ENCODE measurements around the gene WSB1.

WSB1 gene

DNA sequence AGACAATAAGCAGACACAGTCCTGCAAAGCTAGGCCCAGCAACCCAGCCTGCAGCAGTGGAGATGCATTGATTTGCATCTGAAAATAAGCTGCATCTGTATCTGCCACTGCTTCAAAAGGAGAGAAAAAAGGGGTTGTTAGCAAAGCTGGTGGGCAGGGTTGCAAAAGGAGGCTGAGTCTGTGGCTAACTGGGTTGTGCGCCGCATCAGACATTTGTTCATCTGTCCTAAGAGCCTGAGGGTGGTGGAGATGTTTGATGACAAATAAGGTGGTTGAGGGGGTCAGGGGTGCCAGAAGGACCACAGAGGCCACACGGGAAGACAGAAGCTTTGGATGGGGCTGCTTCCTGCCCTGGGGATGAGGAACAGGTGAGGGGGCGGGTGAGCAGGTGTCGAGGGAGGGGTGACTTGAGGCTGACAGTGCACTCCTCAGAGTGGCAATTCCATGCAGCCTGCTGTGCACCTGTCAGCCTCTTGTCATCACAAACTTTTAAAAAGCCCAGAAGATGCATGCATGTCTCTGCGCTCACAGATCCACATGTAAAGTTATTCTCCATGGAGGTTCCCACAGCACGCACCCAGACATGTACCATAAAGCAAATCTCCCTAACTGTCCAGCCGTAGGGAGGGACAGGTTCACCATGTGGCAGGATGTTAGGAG, 35.4 kb downstream of the WSB1 start:
- ATAC-seq (no peak), DNase-seq (no peak)
- no peaks in the 10 kb centered on the region for H3K27me3 Mint-ChIP-seq
- no peak overlapping the region for H3K4me3 Mint-ChIP-seq
- H3K4me1 Mint-ChIP-seq = peaks cover 26% of the 10 kb centered on the region
- no peaks in the 10 kb centered on the region for H3K9me3 Mint-ChIP-seq
- H3K36me3 Mint-ChIP-seq (ENCODE audit: low read depth) = no peaks in the 10 kb centered on the region
- H3K27ac Mint-ChIP-seq = no peak overlapping the region

DNA sequence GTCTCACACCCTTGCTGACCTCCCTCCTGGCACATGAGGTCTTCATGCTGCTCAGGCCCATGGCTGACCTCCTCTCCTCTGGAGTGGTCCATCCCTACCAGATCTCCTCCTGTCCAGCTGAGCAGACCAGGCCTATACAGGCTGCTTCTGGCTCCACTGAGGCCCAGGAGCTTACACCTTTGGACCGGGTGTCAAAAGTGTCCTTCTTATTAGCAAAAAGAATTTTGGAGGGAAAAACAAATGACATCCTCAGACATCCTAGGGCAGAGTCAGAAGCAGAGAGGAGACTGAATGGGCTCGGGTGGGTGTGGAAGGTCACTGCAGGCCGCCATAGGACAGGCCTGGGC, 38.1 kb downstream of the WSB1 start:
- ATAC-seq (no peak), DNase-seq (no peak)
- Mint-ChIP-seq H3K27ac (peak overlapping the region; percentile 65), H3K27me3 (no peaks in the 10 kb centered on the region), H3K4me1 (peaks cover 28% of the 10 kb centered on the region), H3K9me3 (no peaks in the 10 kb centered on the region), H3K4me3 (no peak overlapping the region), H3K36me3 (ENCODE audit: low read depth) (no peaks in the 10 kb centered on the region)

DNA sequence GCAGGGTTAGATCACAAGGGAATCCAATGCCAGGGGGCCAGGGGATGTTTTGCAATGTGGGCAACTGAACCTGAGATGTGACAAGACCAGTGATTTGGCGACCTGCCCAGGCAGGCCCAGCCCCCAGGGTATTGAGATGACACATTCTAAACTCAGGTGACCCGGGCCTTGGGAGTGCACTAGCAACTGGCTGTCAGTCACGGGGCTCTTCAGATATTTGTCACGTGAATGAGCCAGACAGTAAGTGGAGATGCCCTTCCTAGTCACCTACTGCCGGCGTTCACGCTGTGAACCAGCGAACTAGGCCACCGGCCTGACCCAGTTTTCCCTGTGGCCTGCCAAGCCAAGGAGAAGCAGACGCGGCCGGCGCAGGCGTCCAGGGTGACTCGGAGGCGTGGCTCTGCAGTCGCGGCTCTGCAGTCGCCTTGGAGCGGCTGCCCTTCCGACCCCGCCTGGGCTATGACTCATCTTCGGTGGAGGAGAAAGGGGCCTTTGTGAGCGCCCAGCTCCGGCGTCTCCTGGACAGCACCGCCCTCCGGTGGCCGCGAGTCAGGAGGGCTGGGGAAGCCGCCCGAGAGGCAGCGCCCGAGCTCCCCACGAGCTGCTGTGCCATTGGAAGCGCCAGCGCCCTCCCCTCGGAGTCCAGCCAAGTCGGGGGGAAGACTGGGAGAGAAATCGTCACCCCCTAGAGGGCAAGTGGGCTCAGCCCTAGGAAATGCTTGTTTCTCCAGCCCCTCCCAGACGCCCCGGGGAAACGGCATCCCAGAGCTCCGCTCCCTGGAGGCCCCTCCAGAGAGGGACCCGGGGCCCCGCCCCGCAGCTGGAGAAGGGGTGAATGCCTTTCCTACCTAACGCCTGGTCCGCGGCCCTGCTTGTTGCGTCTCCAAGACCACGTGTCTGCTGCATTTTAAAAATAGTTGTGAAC, 38.8 kb downstream of the WSB1 start:
- ATAC-seq (peak; percentile 90), DNase-seq (peak; percentile 92)
- Mint-ChIP-seq H3K9me3 (no peaks in the 10 kb centered on the region), H3K4me3 (peak overlapping the region; percentile 85), H3K27ac (peak overlapping the region; percentile 97), H3K27me3 (no peaks in the 10 kb centered on the region), H3K4me1 (peaks cover 28% of the 10 kb centered on the region), H3K36me3 (ENCODE audit: low read depth) (no peaks in the 10 kb centered on the region)

DNA sequence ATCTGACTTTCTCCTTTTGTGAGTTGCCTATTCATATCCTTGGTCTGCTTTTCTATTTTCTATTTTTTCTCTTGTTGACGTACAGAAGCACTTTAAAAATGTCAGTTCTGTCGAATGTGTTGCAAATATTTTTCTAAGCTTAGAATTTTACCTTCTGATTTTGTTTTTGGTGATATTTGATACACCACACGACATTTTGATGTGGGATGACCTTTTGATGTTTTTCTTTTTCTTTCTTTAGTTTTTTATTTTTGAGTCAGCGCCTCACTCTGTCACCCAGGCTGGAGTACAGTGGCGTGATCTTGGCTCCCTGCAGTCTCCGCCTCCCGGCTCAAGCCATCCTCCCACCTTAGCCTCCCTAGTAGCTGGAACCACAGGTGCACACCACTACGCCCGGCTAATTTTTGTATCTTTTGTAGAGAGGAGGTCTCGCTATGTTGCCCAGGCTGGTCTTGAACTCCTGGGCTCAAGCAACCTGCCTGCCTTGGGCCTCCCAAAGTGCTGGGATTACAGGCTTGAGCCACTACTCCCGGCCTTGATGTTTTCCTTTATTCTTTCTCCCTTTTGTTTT, 39.6 kb downstream of the WSB1 start:
- H3K9me3 Mint-ChIP-seq = no peaks in the 10 kb centered on the region
- H3K27me3 Mint-ChIP-seq = peaks cover 2% of the 10 kb centered on the region
- H3K36me3 Mint-ChIP-seq (ENCODE audit: low read depth) = no peaks in the 10 kb centered on the region
- H3K4me1 Mint-ChIP-seq = peaks cover 31% of the 10 kb centered on the region
- peak overlapping the region; percentile 85 for H3K4me3 Mint-ChIP-seq
- H3K27ac Mint-ChIP-seq = peak overlapping the region; percentile 97
- DNase-seq (peak; percentile 40), ATAC-seq (peak; percentile 38)

DNA sequence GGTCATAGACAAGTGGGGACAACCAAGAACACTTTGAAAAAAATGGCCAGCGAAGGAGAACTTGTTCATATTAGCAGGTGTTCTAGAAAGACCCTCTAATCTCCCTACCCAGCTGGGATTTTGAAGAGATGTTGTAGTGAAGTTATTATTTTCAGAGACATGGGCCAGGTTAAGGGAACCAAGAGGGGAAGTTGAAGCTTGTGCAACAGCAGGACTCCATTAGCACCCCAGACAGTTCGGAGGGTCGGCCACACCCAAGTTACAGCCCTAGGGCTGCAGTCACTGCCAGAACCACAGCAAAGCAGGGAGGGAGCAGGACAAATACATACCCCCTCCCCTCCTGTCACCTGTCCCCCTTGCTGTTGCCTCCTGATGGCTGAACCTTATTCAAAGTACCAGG, 42.3 kb downstream of the WSB1 start:
- no peaks in the 10 kb centered on the region for H3K9me3 Mint-ChIP-seq
- H3K27me3 Mint-ChIP-seq = peaks cover 2% of the 10 kb centered on the region
- no peak overlapping the region for H3K27ac Mint-ChIP-seq
- no peak overlapping the region for H3K4me3 Mint-ChIP-seq
- DNase-seq (no peak), ATAC-seq (no peak)
- H3K36me3 Mint-ChIP-seq (ENCODE audit: low read depth) = no peaks in the 10 kb centered on the region
- H3K4me1 Mint-ChIP-seq = peaks cover 54% of the 10 kb centered on the region

DNA sequence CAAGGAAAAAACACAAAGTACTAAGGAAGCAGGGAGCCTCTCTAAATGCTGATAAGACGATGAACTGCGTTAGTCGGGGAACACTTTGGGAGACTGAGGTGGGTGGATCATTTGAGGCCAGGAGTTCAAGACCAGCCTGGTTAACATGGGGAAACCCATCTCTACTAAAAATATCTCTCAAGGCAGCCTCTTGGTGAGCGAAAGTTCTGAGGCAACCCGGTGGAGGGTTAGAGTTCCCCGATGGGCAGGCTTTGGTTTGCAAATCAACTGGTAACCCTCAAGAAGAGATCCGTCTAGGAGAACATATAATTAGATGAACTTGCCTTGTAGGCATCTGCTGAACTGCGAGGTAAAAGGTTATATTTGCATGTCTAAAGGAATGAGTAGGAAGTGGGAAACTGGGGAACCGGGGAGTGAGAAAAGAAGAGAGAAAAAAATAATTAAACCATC, 44.6 kb downstream of the WSB1 start:
- H3K36me3 Mint-ChIP-seq (ENCODE audit: low read depth) = no peaks in the 10 kb centered on the region
- no peak overlapping the region for H3K27ac Mint-ChIP-seq
- no peaks in the 10 kb centered on the region for H3K9me3 Mint-ChIP-seq
- peaks cover 35% of the 10 kb centered on the region for H3K4me1 Mint-ChIP-seq
- ATAC-seq (no peak), DNase-seq (no peak)
- peaks cover 2% of the 10 kb centered on the region for H3K27me3 Mint-ChIP-seq
- H3K4me3 Mint-ChIP-seq = no peak overlapping the region

DNA sequence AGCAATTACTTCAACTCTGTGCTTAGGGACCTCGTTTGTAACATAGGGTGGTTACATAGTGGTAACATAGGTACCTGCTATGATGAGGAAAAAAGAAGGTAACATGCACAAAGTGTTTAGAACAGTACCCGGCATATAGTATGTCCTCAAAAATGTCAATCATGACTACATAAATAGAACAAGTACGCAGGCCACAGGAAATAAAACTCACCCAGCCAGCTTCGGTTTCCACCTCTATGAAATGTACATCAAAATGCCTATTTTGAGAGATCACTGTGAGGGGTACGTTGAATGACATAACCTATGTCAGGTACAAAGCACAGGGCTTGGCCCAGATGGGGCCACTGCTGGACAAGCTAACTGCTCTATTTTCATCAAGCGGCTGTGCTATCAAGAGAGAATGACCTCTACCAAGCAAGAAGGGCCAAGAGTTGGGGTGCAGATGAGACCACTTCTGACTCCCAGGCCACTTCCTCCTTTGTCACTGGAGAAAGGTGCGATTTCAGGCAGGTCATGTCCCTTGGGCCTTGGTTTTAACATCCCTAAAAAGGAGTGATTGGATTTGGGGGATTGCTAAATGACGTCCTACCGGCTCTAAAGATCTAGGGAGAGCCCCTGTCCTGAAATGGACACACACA, 45.4 kb downstream of the WSB1 start:
- Mint-ChIP-seq H3K4me1 (peaks cover 28% of the 10 kb centered on the region), H3K4me3 (no peak overlapping the region), H3K9me3 (no peaks in the 10 kb centered on the region), H3K27ac (peak overlapping the region; percentile 55), H3K36me3 (ENCODE audit: low read depth) (no peaks in the 10 kb centered on the region), H3K27me3 (peaks cover 4% of the 10 kb centered on the region)
- DNase-seq (no peak), ATAC-seq (no peak)

DNA sequence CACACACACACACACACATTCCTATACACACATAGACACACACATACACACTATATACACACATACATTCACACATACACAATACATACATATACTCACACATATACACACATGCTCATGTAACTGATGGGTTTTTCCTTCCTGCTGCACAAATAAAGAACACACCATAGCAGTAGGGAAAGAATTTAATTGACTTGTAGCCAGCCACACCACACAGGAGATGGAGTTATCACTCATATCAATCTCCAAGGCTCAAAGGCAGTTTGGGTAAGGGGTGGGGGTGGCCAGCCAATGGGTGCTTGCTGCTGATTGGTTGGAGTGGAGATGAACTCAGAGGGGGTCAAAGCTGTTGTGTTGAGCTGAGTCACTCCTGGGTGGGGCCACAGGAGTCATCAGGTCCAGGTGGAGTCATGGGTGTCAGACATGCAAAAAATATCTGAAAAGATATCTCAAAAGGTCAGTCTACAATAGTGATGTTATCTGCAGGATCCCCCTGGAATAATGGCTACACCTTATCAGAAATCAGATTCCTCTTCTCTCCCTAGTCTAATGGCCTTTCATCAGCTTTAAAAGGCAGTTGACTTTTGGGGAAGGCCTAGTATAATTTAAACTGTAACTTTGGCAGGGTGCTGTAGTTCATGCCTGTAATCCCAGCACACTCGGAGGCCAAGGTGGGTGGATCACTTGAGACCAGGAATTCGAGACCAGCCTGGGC, 46.1 kb downstream of the WSB1 start:
- peaks cover 26% of the 10 kb centered on the region for H3K4me1 Mint-ChIP-seq
- no peak overlapping the region for H3K4me3 Mint-ChIP-seq
- no peaks in the 10 kb centered on the region for H3K9me3 Mint-ChIP-seq
- peak; percentile 91 for ATAC-seq
- peaks cover 4% of the 10 kb centered on the region for H3K27me3 Mint-ChIP-seq
- peak; percentile 52 for DNase-seq
- H3K36me3 Mint-ChIP-seq (ENCODE audit: low read depth) = no peaks in the 10 kb centered on the region
- H3K27ac Mint-ChIP-seq = peak overlapping the region; percentile 46

DNA sequence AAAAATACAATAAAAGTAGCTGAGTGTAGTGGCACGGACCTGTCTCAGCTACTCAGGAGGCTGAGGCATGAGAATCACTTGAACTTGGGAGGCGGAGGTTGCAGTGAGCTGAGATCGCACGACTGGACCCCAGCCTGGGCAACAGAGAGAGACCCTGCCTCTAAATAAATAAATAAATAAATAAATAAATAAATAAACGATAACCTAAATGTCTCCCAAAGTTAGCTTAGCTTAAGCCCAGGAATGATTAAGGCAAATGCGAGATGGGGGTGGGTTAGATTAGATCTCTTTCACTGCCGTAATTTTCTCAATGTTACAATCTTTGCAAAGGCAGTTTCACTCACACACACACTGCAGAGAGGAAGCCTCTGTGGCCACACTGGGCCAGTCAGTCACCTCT, 46.7 kb downstream of the WSB1 start:
- Mint-ChIP-seq H3K4me1 (peaks cover 26% of the 10 kb centered on the region), H3K4me3 (no peak overlapping the region), H3K9me3 (no peaks in the 10 kb centered on the region), H3K36me3 (ENCODE audit: low read depth) (no peaks in the 10 kb centered on the region), H3K27me3 (peaks cover 4% of the 10 kb centered on the region), H3K27ac (no peak overlapping the region)
- DNase-seq (no peak), ATAC-seq (no peak)

DNA sequence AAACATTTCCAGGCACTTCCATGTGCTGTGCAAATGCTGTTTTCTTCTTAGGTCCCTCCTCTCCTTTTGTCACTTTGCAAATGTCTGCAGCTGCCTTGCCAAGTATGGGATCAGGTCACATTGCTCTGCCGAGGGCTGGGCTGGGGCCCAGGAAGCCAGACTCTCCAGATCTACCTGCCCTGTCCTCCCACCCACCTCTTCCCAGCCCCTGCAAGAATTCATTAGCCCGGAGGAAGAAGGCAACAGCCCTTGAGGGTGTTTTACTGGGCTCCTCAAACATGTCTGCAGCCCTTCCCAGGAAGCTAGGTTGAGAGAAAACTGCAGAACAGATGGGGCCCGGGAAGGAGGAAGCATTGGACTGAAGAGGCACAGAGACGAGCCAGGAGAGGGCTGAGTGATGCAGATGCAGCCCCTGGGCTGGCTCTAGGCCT, 47.1 kb downstream of the WSB1 start:
- no peak for DNase-seq
- Mint-ChIP-seq H3K4me1 (peaks cover 26% of the 10 kb centered on the region), H3K9me3 (no peaks in the 10 kb centered on the region), H3K27ac (no peak overlapping the region), H3K27me3 (peaks cover 4% of the 10 kb centered on the region), H3K4me3 (no peak overlapping the region), H3K36me3 (ENCODE audit: low read depth) (no peaks in the 10 kb centered on the region)
- no peak for ATAC-seq

DNA sequence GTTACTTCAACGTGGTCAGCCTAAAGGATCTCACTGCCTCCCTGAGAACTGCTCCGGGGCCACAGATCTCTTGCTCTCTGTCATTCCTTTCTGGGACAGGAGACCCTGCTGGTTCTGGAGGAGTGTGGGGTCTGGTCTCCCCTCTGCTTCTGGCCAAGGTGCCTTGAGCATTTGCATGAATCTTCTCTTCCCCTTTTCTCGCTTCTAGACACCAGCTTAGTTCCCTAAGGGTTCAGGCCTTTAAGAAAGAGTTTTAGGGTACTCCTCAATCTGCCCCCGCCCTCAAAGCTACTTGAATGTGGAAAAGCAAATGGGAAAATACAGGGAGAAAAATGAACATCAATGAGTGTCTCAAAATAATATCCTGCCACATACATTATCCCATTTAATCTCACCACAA, 48.1 kb downstream of the WSB1 start:
- Mint-ChIP-seq H3K9me3 (no peaks in the 10 kb centered on the region), H3K27me3 (peaks cover 4% of the 10 kb centered on the region), H3K4me1 (peaks cover 27% of the 10 kb centered on the region), H3K4me3 (no peak overlapping the region), H3K27ac (no peak overlapping the region), H3K36me3 (ENCODE audit: low read depth) (no peaks in the 10 kb centered on the region)
- ATAC-seq = no peak
- no peak for DNase-seq

DNA sequence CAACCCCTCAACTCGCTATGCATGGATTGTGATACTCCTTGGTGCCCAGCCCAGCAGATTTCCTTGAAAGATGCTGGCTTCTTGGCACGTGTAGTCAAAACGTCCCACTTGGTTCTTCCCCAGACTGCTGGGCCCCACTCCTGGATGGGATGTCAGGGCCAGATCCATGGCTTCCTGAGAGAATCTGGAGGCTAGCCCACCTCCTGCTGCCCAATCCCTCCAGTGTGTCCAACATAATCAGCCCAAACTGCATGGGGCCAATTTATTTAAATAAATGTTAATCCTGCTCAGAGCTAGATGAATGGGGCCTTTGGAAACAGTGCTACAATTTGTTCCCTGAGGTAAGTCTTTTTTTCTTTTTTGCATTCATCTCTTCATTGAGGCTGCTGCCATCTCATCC, 49.4 kb downstream of the WSB1 start:
- H3K9me3 Mint-ChIP-seq = no peaks in the 10 kb centered on the region
- DNase-seq (no peak), ATAC-seq (no peak)
- H3K4me3 Mint-ChIP-seq = no peak overlapping the region
- H3K4me1 Mint-ChIP-seq = peaks cover 30% of the 10 kb centered on the region
- peaks cover 2% of the 10 kb centered on the region for H3K27me3 Mint-ChIP-seq
- no peak overlapping the region for H3K27ac Mint-ChIP-seq
- H3K36me3 Mint-ChIP-seq (ENCODE audit: low read depth) = no peaks in the 10 kb centered on the region

DNA sequence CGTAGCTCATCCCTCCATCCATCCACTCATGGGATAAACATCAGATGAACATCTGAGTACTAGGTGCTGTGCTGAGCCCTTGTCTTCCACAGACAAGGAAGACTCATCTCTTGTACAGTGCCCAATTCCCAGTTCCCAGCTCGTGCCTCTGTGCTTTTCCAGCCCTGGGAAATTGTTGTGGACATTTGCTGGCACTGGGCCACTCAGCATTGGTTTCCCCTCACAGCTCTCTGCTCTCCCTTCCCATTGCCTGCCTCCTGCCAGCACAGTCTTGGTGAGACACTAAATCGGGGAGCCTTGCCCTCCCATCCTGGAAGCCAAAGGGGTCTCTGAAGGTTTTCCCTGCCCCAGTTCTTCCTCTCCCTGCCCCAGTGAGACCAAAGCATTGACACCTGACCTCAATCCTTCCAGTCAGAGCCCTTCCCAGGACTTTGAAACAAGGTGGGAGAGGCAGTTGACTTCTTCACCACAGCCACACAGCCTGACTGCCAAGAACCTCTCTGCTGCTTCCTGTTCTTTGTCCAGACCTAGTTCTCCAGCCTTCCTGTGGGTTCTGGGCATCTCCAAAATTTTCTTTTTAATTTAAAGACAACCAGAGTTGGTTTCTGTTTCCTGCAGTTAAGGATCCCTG, 50.2 kb downstream of the WSB1 start:
- no peaks in the 10 kb centered on the region for H3K36me3 Mint-ChIP-seq (ENCODE audit: low read depth)

More for the DNA sequence above, 50.2 kb downstream of the WSB1 start:
- H3K9me3 Mint-ChIP-seq = no peaks in the 10 kb centered on the region
- DNase-seq = no peak
- H3K27ac Mint-ChIP-seq = no peak overlapping the region
- peaks cover 28% of the 10 kb centered on the region for H3K4me1 Mint-ChIP-seq
- H3K4me3 Mint-ChIP-seq = no peak overlapping the region
- no peak for ATAC-seq
- peaks cover 2% of the 10 kb centered on the region for H3K27me3 Mint-ChIP-seq
